HG02763 (cell line): ENCODE results near the gene UBR4.
"Not testable (repeated sequence)": the region's sequence is repeated elsewhere in the genome, so short reads cannot be mapped to it uniquely, and the experiment has no call there.

Experiments used
- ATAC-seq: cut with Tn5 transposase; IDR thresholded peaks from one replicate; pipeline ENCODE4 v1.9.1; 2021; ENCODE audit warnings: mild to moderate bottlenecking, moderate library complexity; ENCODE audit not compliant: unreplicated experiment

UBR4 gene

GRCh38 chr1:19209990-19210771 is at the start of gene UBR4:
Gene UBR4 (minus strand): TSS chr1:19210266. CDS start chr1:19210248, 18 bp downstream.
- peak; percentile 90 for ATAC-seq

- no peak for ATAC-seq
These were observed 48.3 kb upstream of the UBR4 start for GRCh38 chr1:19258353-19258752.

- no peak for ATAC-seq
These were observed 47.3 kb upstream of the UBR4 start for GRCh38 chr1:19257178-19257914.

GRCh38 chr1:19256301-19256700 is 46.2 kb upstream of the UBR4 start:
- not testable (repeated sequence) for ATAC-seq

GRCh38 chr1:19255288-19255687 is 45.2 kb upstream of the UBR4 start:
- no peak for ATAC-seq

GRCh38 chr1:19254416-19254815 is 44.4 kb upstream of the UBR4 start:
- ATAC-seq, result no peak

- ATAC-seq, result peak; percentile 89
These were observed 41.5 kb upstream of the UBR4 start, which contains the start of the genes EMC1 and MRTO4 for GRCh38 chr1:19251305-19252196. Gene EMC1 (minus strand): TSS chr1:19251524. CDS start chr1:19251509, 15 bp downstream. Gene MRTO4 (plus strand): TSS chr1:19251805. CDS start chr1:19251836, 31 bp downstream.

GRCh38 chr1:19250629-19251304 is 40.7 kb upstream of the UBR4 start:
- ATAC-seq, result no peak

- no peak for ATAC-seq
These were observed 30.8 kb upstream of the UBR4 start for GRCh38 chr1:19240673-19241538.

GRCh38 chr1:19239876-19240275 is 29.8 kb upstream of the UBR4 start:
- no peak for ATAC-seq

- ATAC-seq, result no peak
These were observed 24.2 kb upstream of the UBR4 start for GRCh38 chr1:19234224-19234623.

- no peak for ATAC-seq
These were observed 22.4 kb upstream of the UBR4 start for GRCh38 chr1:19232524-19232846.

GRCh38 chr1:19231736-19232523 is 21.9 kb upstream of the UBR4 start:
- not testable (repeated sequence) for ATAC-seq

GRCh38 chr1:19229828-19230325 is 19.8 kb upstream of the UBR4 start:
- ATAC-seq, result no peak

- ATAC-seq, result no peak
These were observed 19.2 kb upstream of the UBR4 start for GRCh38 chr1:19229229-19229628.

- no peak for ATAC-seq
These were observed 13.1 kb upstream of the UBR4 start for GRCh38 chr1:19222979-19223824.

- no peak for ATAC-seq
These were observed 12.5 kb upstream of the UBR4 start for GRCh38 chr1:19222573-19222972.

- ATAC-seq, result no peak
These were observed 10.9 kb upstream of the UBR4 start for GRCh38 chr1:19220991-19221390.
